GM18870 (cell line): Measurements from ENCODE around the gene SPATS2.

Experiments used
- ATAC-seq: cut with Tn5 transposase; IDR thresholded peaks from one replicate; pipeline ENCODE4 v1.9.1; 2021; ENCODE audit warnings: moderate library complexity; ENCODE audit not compliant: unreplicated experiment

SPATS2 gene

GRCh38 chr12:49335955-49336644 is 31.2 kb upstream of the SPATS2 start:
- ATAC-seq: no peak

GRCh38 chr12:49336645-49337584 is 30.3 kb upstream of the SPATS2 start, which contains the start of gene C1QL4:
Gene C1QL4 (minus strand): TSS chr12:49337188. CDS start chr12:49336477, 711 bp downstream.
- no peak for ATAC-seq

GRCh38 chr12:49338830-49339463 is 28.3 kb upstream of the SPATS2 start:
- ATAC-seq: no peak

- no peak for ATAC-seq
Observed at GRCh38 chr12:49339464-49339861, 27.8 kb upstream of the SPATS2 start.

GRCh38 chr12:49340095-49340870 is 27.0 kb upstream of the SPATS2 start:
- no peak for ATAC-seq

- ATAC-seq: no peak
Observed at GRCh38 chr12:49340971-49341776, 26.1 kb upstream of the SPATS2 start.

- no peak for ATAC-seq
Observed at GRCh38 chr12:49341777-49342065, 25.5 kb upstream of the SPATS2 start.

GRCh38 chr12:49342066-49342913 is 25.0 kb upstream of the SPATS2 start:
- peak; percentile 73 for ATAC-seq

- ATAC-seq: peak; percentile 12
Observed at GRCh38 chr12:49342914-49343731, 24.1 kb upstream of the SPATS2 start.

- no peak for ATAC-seq
Observed at GRCh38 chr12:49344486-49345050, 22.7 kb upstream of the SPATS2 start.

- no peak for ATAC-seq
Observed at GRCh38 chr12:49345051-49345824, 22.0 kb upstream of the SPATS2 start.

- no peak for ATAC-seq
Observed at GRCh38 chr12:49345825-49346658, 21.2 kb upstream of the SPATS2 start.

GRCh38 chr12:49346659-49347310 is 20.5 kb upstream of the SPATS2 start, which contains the start of gene DNAJC22:
Gene DNAJC22 (plus strand): TSS chr12:49346888. CDS start chr12:49348873, 1,985 bp downstream.
- no peak for ATAC-seq

GRCh38 chr12:49347311-49348193 is 19.7 kb upstream of the SPATS2 start:
- ATAC-seq: no peak

GRCh38 chr12:49348781-49349180 is 18.5 kb upstream of the SPATS2 start:
- no peak for ATAC-seq
